GM21619 (cell line): ENCODE measurements around the gene RAD21L1.

Experiments used
- ATAC-seq: cut with Tn5 transposase; IDR thresholded peaks from one replicate; pipeline ENCODE4 v1.9.1; 2021; ENCODE audit not compliant: unreplicated experiment

RAD21L1 gene

DNA sequence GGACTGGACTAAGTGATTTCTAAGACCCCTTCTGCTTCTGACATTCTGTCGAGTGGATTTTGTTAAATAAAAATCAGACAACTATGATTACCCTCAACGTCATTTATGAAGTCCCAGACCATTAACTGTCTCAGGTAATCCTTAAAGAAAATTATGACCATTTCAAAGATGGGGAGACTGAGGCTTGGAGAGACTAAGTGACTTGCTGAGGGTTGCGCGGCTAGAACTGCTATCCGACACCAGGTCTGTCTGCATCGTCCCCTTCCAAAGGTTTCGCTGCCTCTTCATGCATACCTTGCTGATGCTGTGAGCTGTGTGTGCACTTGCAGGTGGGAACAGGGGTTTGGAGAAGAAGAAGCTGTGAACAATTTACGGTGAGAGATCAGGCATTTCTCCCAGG lies 43.4 kb downstream of the RAD21L1 start:
- no peak for ATAC-seq

DNA sequence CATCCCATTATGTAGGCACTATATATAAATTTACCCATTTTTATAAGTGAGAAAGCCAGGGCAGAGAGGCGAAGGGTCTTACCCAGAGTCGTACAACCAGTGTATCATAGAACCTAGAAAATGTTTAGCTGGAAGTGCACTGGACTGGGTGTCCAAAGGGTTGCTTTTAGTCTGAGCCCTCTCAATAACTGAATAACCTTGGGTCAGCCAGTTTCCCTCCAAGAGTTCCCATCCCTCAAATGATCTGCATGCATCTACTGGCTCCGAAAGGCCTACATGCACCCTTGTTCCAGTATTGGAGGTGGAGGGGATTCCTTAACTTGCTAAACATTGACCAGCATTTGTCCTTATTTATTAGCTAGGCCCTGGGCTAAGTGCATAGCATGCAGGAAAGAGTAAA lies 44.0 kb downstream of the RAD21L1 start:
- no peak for ATAC-seq

DNA sequence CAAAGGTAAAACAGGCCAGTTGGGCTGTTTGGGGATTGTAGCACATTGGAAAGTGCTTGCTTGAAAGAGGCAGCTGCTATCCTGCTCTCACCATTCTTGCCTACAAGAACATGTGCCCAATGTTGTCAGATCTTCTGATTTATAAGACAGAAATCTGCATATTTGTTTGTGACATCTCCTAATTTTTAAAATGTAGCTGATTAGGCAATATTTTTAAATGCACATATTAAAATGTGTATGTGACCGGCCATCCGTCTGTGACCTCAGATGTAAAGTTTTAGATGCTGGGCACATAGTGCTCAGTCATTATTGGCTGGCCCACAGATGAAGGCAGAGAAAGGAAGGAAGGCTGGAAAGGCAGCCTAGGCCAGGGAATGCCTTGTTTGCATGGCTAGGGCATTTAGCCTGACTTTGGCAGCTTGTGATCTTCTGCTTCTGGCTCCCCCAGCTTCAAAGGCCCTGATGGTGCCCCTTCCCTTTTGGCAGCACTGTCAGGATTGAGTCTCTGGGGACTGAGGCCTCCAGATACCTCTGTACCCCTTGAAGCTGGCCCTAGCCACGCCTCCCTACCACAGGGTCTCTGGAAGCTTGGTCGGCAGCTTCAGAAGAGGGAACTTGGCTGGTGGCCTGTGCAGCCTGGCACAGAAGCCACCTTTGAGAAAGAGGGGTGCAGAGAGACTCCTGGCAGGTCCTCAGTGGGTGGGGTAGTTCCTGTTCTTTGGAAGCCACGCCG lies 46.7 kb downstream of the RAD21L1 start:
- no peak for ATAC-seq

DNA sequence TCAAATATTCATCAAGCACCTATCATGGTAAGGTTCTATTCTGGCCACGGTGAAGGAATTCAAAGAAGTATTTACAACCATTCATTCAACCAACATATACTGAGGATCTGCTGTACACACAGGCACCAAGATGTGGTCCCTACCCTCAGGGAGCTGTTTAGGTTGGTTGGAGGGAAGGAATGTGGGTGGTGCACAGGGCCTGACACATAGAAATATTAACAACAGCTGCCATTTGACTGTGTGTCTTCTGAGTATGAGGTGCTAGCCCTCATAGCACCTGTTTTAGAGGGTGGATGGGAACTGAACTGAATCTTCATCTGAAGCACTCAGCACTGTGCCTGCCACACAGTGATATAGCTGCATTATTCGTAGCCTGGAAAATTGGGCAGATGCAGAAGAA lies 47.5 kb downstream of the RAD21L1 start:
- no peak for ATAC-seq

DNA sequence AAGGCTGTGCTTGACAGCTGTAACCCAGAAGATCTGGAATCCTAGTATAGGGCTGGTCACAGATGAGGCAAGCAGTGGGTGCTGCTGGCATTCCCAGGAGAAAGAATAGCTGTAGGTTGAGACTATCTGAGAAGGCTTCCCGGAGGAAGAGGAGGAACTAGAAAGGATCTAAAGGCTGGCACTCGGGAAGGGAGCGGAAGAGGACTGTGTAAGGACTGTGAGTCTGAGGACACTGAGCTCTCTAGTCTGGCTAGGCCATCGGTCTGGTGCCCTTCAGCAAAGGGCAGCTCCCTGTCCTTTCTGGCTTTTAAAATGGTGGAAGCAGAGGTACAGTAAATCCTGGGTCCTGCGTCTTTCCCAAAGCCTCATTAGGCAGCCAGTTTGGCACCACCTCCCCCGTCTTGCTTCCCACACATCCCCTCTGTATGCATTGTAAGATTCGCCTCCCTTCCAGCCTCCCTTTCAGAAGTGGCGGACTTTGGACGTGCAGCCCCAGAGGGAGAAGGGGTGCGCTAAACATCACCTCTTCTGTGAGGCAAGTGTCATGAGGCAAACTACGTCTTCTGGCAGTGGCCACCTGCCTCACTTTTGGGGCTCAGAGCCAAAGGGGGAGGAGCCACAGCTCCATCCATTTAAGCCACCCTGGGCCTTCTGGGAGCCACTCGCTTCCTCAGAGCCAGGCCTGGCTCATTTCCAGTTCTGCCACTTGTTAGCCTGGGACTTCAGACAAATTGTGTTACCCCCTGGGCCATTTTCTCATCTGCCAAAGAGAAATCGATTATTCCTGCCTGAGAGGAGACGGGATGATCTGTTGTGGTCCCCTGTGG lies 48.9 kb downstream of the RAD21L1 start:
- ATAC-seq = no peak

DNA sequence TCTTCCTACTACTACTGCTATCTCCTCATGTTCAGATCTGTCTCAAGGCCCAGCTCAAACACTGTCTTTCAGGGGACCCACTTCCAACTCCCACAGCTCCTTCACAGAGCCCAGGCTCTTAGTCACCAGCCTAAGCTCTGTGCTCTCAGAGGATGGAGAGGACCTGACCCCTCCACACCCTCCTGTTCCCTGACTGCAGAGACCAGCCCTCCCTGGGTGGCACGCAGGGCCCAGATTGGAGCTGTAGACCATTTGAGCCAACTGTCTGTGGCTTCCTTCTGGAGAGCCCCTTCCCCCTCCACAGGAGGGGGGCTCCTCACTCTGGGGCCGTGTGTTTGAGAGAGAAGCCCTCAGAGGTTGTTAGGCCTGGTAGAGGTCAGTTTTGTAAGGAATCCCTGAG lies 50.1 kb downstream of the RAD21L1 start:
- no peak for ATAC-seq

DNA sequence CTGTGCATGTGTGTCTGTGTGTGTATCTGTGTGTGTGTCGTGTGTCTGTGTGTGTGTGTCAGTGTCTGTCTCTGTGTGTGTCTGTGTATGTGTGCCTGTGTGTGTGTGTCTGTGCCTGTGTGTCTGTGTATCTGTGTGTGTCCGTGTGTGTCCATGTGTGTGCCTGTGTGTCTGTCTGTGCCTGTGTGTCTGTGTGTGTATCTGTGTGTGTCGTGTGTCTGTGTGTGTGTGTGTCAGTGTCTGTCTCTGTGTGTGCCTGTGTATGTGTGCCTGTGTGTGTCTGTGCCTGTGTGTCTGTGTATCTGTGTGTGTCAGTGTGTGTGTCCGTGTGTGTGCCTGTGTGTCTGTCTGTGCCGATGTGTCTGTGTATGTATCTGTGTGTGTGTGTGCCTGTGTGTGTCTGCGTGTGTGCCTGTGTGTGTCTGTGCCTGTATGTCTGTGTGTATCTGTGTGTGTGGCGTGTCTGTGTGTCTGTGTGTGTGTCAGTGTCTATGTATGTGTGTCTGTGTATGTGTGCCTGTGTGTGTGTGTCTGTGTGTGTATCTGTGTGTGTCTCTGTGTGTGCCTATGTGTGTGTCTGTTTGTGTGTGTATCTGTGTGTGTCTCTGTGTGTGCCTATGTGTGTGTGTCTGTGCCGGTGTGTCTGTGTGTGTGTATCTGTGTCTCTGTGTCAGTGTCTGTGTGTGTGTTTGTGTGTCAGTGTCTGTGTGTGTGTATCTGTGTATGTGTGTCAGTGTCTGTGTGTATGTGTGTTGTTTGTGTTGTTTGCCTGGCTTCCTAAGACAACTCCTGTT lies 51.9 kb downstream of the RAD21L1 start:
- ATAC-seq = no peak

DNA sequence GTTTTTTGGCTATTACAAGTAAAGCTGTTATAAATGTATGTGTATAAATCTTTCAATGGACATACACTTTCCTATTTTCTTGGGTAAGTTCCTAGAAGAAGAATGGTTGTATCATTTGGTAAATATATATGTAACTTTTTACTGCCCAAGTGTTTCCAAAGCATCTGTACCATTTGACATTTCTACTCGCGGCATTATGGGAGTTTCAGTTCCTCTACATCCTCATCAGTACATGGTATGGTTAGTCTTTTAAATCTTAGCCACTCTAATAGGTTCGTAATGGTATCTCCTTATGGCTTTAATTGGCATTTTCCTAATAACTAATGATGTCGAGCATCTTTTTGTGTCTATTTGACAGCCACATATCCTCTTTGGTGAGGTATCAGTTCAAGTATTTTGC lies 53.1 kb downstream of the RAD21L1 start:
- ATAC-seq = no peak

DNA sequence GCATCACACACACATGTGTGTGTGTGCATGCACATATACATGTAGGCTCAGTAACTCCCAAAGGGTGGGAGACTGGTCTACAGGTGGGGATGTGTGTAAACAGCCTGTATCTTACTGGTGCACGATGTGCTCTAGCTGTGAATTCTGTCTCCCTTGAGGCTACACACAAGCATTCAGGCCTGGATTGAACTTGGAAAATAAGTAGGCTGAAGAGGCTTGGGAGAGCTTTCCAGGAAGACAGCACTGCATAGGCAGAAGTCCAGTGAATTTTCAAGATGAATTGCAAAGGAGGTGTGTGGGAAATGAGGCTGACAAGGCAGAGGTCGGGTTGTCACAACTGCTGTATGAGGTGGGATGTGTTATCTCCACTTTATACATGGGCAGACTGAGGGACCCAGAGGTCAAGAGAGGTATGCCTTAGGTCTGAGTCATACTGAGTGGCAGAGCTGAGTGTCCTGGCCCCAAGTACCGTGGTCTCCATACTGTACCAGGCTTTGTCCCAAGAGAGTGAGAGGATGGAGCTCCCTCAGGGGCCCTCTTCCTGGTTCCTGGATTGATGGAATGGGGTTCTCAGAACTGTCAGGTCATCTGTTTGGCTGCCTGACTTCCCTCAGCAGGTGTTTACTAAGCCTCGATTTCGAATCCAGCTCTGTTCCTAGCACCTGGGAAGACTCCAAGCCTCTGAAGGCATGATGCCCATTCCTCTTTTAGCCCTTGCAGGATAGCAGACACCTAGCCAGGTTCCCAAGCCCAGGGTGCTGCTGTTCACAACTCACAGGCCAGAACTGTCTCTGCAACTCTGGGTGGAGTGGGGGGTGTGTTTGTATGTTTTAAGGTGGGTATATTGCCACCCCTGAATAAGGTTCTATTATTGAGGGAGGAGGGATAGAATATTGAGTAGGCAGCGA lies 54.6 kb downstream of the RAD21L1 start:
- ATAC-seq = no peak

DNA sequence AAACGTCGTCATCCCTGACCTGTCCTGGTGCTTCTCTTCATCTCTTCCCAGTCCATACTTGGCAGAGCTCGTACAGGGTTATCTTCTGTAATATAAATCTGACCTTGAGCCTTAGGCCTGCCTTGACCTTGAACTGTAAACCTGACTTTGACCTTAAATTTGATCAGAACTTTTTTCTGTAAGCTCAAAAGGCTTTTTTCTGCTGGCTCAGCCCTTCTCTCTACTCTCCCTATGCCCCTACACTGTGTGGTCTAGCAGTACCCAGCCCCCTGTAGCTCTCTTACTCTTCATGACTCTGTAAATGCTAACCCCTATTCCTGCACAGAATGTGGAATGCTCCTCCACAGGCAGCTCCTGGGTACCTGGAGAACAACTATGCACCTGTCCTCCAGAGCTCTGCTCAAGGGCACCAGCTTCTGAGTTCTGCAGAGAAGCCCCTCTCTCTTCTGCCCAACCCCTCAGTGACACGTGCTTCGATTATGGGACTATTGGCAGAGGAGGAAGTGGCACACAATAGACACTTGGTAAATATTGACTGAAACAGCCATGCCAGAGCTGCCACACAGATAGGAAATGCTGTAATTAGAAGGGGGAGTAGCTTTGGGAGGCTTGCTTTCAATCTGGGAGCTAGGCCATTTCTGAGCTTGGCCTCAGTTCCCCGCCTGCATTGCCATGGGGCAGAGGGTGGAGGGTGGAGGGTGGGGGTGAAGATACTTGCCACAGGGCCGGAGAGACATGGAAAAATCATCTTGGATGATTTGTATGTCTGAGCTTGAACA lies 55.6 kb downstream of the RAD21L1 start:
- ATAC-seq = no peak

DNA sequence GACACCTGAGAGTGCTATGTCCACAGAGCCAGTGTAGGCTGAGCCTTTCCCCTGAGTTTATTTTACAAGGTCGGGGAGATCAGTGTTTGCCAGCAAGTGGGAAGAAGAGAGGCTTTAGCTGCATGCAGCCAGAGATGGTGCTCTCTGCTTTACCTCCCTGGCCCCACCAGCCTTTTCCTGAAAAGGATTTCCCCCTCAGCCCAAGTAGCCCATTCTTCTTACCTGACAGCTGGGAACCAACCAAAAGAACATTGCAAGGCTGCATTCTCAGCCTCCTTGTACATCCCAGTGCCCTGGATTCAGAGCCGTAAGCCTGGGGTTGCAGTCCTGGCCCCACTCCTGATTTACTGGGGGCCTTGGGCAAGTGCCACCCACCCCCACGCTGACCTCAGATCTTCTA lies 57.1 kb downstream of the RAD21L1 start:
- ATAC-seq = no peak

DNA sequence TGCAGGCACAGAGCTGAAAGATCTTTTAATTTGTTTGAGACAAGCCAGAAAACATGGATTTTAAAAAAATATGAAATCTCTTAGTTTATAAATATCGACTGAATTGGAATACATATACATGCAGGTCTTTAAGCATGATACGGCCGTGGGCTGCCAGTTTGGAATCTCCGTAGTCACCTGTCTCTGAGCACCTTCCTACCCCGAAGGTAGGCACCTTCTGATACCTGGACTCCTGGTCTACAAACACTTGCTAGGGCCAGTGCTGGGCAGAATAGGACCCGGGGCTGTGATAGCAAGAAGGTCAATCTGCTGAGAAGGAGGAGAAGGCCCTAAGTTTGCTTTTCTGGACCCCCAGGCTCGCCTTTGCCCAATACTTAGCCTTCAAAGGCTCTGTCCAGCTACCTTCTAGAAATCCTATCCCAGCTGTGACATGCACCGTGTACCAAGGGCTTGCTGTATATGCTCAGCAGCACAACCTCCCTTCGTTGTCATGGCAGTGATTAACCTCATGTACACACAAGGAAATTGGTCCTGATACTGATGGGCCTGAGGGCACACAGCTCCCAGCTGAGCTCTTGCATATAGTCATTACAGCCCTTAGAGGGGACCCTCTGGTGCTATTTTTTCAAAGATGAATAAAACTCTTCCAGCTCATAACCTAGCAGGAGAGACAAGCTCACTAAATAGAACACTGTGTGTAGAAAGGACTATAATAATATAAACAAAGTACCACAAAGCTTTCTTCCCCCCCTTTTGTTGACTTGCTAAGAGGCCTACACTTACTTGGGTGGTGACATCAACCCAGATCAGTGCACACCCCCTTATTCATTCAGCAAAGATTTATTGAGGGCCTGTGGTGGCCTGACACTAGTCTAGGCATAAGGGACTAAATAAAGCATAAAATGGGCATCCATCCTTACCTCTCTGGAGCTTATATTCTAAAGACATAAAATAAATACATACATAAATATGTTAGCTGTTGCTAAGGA lies 58.0 kb downstream of the RAD21L1 start:
- ATAC-seq = no peak

DNA sequence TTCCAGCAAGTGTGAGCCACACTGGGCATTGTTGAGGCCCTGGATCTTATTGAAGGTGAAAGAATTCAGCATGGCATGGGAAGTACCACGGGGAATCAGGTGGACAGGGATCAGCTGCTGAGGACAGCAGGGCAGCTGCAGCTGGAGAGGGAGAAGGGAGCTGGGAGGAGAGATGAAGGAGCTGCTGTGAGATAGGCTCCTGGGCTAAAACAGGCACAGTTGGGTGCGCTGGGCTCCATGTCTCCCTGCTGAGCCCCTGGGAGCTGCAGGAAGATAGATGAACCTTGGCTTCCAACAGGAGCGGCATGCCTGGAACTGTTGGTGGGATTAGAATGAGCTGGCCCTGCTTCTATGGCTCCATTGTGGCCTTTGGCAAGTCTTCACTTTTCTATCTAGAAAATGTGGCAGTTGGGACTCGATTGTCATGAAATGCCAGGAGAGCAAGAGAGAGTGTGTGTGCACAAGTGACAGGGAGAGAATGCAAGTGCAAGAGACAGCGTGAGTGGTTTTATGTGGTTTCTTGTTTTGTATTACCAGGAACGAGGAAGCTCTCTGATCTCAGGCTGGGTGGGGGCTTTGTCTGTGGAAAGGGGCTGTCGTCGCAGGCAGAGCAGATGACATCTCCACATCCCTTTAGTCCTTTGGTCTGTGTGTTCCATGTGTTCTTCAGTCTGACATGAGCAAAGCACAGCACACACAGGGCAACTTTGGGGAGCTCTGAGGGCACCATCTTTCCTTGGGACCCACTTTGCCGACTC lies 60.6 kb downstream of the RAD21L1 start:
- ATAC-seq = no peak

DNA sequence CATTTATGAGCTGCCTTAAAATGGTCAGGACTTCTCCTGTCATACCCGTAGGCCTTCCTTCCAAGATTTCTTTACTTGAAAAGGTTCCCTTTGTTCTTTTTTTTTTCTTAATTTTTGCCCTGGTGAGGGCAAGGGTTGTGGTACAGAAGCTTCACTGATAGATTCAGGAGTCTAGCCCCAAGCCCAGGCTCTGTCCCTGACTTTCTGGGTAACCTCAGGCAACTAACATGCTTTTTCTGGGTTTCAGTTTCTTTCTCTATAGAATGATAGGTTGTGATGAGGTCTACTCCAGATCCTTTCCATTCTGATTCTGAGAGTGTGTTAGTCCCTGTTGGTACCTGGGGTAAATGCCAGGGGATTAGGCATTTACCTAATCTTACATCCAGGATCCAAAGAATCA lies 61.5 kb downstream of the RAD21L1 start:
- ATAC-seq = no peak

DNA sequence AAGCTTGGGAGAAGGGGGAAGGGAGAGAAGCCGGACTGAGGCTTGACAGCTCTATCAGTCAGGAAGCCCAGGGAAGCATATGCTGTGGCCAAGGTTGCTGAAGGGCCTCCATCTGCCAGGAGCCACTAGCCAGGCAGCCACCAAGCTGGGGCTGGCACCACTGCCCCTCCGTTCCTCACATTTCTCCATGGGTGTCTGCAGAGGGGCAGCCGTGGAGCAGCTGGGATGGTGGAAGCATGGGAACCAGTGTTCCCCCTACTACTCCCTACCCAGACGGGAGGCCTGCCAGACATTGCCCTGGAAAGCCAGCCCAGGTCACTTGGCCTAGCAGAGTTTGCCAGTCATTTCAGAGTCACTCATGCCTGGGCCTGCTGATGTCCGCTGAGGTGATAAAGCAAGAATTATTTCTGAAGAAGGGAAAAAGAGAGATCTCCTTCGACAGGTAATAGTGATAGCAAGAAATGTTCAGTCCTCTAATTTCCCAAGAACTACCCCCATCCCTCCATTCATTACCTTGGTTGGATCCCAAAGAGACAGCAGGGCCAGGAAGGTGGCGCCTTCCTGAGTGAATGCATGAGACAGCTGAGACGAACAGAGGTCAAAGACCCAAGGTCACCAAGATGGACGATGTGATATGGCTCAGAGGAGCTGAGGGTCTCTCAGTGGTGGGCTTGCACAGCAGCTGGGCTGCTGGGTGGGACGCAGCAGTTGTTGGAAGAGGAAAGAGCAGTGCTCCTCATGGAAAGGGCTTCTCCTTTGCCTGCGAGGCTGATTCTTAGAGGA lies 62.1 kb downstream of the RAD21L1 start:
- ATAC-seq = no peak

DNA sequence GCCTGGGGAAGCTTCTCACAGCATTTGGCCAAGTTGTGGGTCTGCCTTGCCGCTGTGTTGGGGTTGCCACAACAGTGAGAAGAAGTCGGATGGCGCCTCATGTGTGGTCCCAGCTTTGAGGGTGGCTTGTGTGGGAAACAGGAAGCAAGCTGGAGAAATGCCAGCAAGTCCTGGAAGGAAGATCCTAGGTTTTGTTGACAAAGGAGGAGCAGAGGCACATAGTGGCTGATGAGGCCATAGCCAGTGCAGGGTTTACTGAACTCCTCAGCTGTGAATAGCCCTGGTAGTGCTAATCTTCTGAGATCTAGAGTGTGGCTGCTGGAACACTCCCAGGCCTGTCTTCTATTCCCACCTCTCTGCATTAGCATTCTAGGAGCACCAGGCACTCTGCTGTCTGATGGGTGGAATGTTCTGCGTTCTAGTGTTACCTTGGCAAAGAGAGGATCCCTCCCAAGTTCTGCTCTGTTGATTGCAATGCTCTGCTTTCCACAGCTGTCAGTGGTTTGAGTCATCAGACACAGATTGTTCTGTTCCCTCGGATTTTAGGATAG lies 65.4 kb downstream of the RAD21L1 start:
- ATAC-seq = no peak

DNA sequence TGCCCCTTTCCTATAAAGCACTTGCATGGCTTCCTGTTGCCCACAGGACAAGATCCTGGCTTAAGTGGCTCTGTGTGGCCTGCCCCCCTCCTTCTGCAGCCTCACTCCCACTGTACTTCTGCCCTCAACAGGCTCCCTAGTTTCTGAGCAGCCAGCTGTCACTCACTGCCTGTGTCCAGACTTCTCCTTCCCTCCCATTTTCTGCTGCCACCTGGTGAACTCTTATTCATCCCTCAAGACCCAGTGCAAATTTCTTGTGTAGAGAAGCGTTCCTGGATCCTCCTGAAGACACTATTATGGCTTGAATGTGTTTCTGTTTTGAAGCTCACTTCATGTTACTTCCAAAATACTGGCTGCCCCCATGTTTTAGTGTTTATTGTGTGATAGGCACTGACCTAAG lies 66.8 kb downstream of the RAD21L1 start:
- no peak for ATAC-seq
